ENCODE measurements around the gene FCHO1.

Gene FCHO1

GRCh38 chr19:17751103-17751911 lies at the start of gene FCHO1:
TSS of gene FCHO1 (plus strand) at chr19:17751477. CDS start at chr19:17755165, 3,688 bp downstream.
- DNase-seq (ENCODE audit: low read depth): no peak

DNA sequence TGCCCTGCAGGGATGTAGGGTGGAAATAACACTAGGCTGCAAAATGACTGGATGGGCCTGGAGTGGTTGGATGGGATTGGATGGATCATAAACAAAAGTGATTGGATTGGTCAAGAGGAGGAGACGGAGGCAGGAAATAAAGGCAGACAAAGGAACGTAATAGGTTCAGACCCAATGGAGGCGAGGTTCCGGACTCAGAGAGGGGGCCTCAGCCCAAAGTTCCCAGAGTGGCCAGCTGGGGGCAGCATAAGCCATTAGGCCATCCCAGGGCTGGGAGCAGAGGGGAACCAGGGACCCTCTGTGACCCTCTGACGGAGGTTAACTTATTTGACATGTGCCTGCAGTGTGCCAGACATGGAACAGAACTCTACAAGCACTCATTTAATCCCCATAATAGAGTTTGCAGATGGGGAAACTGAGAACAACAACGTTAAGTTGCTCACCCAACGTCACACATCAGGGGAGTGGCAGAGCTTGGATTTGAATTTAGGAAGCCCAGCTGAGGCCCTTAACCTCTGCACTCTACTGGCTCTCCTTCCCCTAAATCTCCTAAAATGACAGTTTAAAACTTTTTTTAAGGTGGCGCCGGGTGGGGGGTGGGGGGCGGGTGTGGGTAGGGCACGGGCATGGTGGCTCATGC lies 47.3 kb upstream of the FCHO1 start:
- DNase-seq (ENCODE audit: low read depth): peak; percentile 70

GRCh38 chr19:17706750-17707181 lies 44.5 kb upstream of the FCHO1 start:
- peak; percentile 65 for DNase-seq (ENCODE audit: low read depth)

- DNase-seq (ENCODE audit: low read depth): no peak
Observed at GRCh38 chr19:17711851-17712250, 39.4 kb upstream of the FCHO1 start.

DNA sequence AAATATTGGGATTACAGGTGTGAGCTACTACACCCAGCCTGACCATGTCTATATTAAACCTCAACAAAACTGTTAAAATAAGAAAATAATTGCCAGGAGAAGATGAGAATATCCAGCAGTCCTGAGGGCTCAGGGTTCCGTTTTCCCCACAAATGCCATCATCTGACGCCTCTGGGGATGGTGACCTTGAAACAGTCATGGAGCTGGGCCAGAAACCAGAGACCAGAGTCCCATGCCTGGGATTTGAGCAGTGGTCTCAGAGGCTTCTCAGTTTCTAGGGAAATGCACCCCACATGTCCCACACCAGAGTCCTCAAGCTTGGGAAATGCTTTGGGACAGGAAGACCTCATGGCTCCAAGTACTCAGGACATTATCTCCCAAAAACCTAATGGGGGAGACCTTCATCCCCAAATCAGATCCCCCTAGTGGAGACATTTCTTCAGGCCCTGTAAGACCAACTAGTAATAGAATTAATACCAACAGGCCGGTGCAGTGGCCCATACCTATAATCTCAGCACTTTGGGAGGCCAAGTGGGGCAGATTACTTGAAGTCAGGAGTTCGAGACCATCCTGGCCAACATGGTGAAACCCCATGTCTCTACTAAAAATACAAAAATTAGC lies 34.9 kb upstream of the FCHO1 start:
- DNase-seq (ENCODE audit: low read depth): no peak

GRCh38 chr19:17718550-17718946 lies 32.7 kb upstream of the FCHO1 start:
- DNase-seq (ENCODE audit: low read depth): no peak

DNA sequence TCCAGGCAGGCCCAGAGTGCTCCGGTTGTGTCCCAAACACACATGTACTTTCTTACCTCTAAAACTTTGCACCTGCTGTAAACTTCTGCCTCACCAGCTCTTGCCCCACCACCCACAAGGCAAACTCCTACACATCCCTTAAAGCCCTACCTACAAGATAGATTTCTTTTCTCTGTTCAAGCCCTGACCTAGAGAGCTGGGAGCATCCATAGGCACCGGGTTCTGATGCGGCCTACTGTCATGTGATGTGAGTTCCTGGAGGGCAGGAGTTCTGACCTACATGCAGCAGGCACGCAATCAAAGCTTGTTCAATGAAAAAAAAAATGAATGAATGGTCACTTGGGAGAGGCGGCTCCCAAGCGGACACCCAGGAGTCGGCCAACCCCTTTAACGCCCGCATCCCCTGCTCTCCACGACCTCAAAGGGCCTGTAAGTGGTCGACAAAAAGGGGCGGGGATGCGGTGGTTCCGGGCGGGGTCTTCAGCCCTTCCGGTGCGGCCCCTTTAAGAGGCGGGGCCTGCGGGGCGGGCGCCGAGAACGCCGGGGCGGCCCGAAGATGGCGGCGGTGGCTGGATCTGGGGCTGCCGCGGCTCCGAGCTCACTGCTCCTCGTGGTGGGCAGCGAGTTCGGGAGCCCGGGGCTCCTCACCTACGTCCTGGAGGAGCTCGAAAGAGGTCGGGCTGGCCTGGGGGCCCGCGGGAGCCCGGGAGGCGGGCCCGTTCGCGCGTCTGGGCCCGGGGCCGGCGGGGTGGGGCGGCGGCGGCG lies 32.1 kb upstream of the FCHO1 start, which contains the start of gene MAP1S:
TSS of gene MAP1S (plus strand) at position 534 of the 765 bp plus-strand sequence. CDS start at position 557, 23 bp downstream.
- DNase-seq (ENCODE audit: low read depth): peak; percentile 45

GRCh38 chr19:17719730-17720400 lies 31.4 kb upstream of the FCHO1 start:
- no peak for DNase-seq (ENCODE audit: low read depth)

- DNase-seq (ENCODE audit: low read depth): peak; percentile 16
Observed at GRCh38 chr19:17720440-17720839, 30.8 kb upstream of the FCHO1 start.

- no peak for DNase-seq (ENCODE audit: low read depth)
Observed at GRCh38 chr19:17721111-17721628, 30.1 kb upstream of the FCHO1 start.

DNA sequence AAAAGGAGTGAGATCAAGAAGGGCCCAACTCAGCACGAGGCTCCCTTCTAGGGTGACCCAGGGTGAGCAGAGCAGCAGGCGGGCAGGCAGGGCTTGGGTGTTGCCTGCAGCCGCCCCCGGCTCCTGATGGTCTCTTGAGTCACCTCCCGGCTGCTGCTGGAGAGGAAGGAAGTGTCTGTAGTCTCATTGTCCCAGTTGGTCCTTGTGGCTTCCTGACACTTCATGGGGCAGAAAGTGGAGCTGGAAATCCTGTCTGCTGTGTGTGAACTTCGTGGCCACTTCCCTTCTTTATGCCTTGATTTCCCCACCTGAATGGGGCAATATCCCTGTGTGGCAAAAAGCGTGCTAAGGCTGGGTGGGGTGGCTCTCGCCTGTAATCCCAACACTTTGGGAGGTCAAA lies 29.5 kb upstream of the FCHO1 start:
- DNase-seq (ENCODE audit: low read depth): peak; percentile 60

- DNase-seq (ENCODE audit: low read depth): no peak
Observed at GRCh38 chr19:17722655-17723240, 28.5 kb upstream of the FCHO1 start.

DNA sequence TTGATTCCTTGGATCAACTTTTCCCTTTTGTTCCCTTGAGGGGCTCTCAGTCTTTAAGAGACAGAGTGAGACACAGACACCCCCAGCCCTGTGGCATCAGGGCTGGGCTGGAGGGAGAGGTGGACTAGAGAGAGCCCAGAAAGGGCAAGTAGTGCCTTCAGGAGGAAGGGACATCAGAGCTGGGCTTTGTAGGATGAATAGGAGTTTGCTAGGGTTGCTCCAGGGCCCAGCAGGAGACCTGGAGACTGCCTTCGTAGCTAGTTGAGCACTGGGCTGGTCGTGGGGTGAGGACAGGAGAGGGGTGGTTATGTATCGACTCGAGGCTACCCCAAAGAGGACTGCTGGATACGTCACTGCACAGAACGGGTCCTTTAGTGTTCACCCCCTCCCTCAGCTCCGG lies 26.6 kb upstream of the FCHO1 start:
- no peak for DNase-seq (ENCODE audit: low read depth)

GRCh38 chr19:17725422-17726078 lies 25.7 kb upstream of the FCHO1 start:
- DNase-seq (ENCODE audit: low read depth): no peak

GRCh38 chr19:17726136-17726741 lies 25.0 kb upstream of the FCHO1 start:
- no peak for DNase-seq (ENCODE audit: low read depth)

GRCh38 chr19:17726964-17727773 lies 24.1 kb upstream of the FCHO1 start:
- DNase-seq (ENCODE audit: low read depth): no peak

DNA sequence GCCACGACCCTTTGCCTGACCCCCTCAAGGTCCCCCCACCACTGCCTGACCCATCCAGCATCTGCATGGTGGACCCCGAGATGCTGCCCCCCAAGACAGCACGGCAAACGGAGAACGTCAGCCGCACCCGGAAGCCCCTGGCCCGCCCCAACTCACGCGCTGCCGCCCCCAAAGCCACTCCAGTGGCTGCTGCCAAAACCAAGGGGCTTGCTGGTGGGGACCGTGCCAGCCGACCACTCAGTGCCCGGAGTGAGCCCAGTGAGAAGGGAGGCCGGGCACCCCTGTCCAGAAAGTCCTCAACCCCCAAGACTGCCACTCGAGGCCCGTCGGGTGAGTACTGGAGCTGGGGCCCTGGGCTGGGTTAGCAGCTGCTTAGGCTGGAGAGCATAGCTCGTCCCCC lies 23.4 kb upstream of the FCHO1 start:
- DNase-seq (ENCODE audit: low read depth): no peak

GRCh38 chr19:17733127-17733526 lies 18.1 kb upstream of the FCHO1 start:
- DNase-seq (ENCODE audit: low read depth): no peak

DNA sequence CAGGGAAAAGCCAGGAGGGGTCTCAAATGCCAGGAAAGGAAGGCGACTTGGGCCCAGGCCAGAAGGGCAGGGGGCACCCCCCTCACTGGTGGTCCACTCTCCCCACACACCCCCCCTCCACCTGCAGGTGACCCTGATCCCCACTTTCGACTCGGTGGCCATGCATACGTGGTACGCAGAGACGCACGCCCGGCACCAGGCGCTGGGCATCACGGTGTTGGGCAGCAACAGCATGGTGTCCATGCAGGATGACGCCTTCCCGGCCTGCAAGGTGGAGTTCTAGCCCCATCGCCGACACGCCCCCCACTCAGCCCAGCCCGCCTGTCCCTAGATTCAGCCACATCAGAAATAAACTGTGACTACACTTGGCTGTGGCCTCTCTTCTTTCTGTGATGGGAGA lies 17.1 kb upstream of the FCHO1 start:
- no peak for DNase-seq (ENCODE audit: low read depth)
